Neural cell (in vitro differentiated cells): ENCODE results near the gene FBXO2. TPM values are rescaled to one million over a fixed set of nuclear protein-coding genes. Genes with fewer than 3 reads are reported as not detected.
A peak's percentile ranks its signal among the peaks of the same experiment; 100 is the strongest.

ENCODE experiments used
- H2AFZ ChIP-seq: fragments of 200-600, 300-800 bp; sonication (generic), shearing (Covaris generic); 2 replicates; pipeline ENCODE4 v1.6.0; 2014; ENCODE audit warnings: low read depth, mild to moderate bottlenecking, antibody characterized with exemption, low read length, moderate library complexity
- H3F3A ChIP-seq: fragments of 200-600 bp; shearing (Covaris generic); 2 replicates; pipeline ENCODE4 v1.6.1; 2016; ENCODE audit warnings: mild to moderate bottlenecking, moderate library complexity, mixed read lengths, antibody characterized with exemption, low read length; ENCODE audit not compliant: insufficient read depth, poor library complexity, severe bottlenecking
- H3K27ac ChIP-seq: fragments of 200-600, 300-800 bp; sonication (generic), shearing (Covaris generic); 2 replicates; pipeline ENCODE4 v1.5.1; 2014; ENCODE audit warnings: mild to moderate bottlenecking, low read length, moderate library complexity
- H3K27me3 ChIP-seq: fragments of 300-800, 200-600 bp; sonication (generic), shearing (Covaris generic); 2 replicates; pipeline ENCODE4 v1.6.0; 2014; ENCODE audit warnings: mild to moderate bottlenecking, low read depth, low read length, moderate library complexity; ENCODE audit not compliant: insufficient read depth
- H3K36me3 ChIP-seq: fragments of 300-800, 200-600 bp; sonication (generic), shearing (Covaris generic); 2 replicates; pipeline ENCODE4 v1.5.1; 2014; ENCODE audit warnings: mild to moderate bottlenecking, antibody characterized with exemption, low read length, moderate library complexity; ENCODE audit not compliant: insufficient read depth
- H3K4me2 ChIP-seq: fragments of 300-800, 200-600 bp; sonication (generic), shearing (Covaris generic); 2 replicates; pipeline ENCODE4 v1.6.0; 2014; ENCODE audit warnings: mild to moderate bottlenecking, low read length
- H3K4me3 ChIP-seq: fragments of 300-800, 200-600 bp; sonication (generic), shearing (Covaris generic); 2 replicates; pipeline ENCODE4 v1.5.1; 2014; ENCODE audit warnings: mild to moderate bottlenecking, low read length, moderate library complexity
- H3K79me2 ChIP-seq: fragments of 200-600 bp; shearing (Covaris generic); replicated peaks from 2 replicates; pipeline ENCODE4 v1.6.0; 2014; ENCODE audit warnings: mild to moderate bottlenecking, low read length, moderate library complexity; ENCODE audit not compliant: insufficient read depth
- H3K9ac ChIP-seq: fragments of 300-800, 200-600 bp; sonication (generic), shearing (Covaris generic); 2 replicates; pipeline ENCODE4 v1.6.1; 2016; ENCODE audit warnings: mild to moderate bottlenecking, low read length, mixed read lengths
- H3K9me2 ChIP-seq: fragments of 200-600 bp; shearing (Covaris generic); 2 replicates; pipeline ENCODE4 v1.6.1; 2016; ENCODE audit warnings: mild to moderate bottlenecking, low read length, mixed read lengths; ENCODE audit not compliant: insufficient read depth
- H3K9me3 ChIP-seq: fragments of 200-600, 300-800 bp; sonication (generic), shearing (Covaris generic); 2 replicates; pipeline ENCODE4 v1.6.1; 2016; ENCODE audit warnings: mild to moderate bottlenecking, mixed run types, low read length, moderate library complexity, mixed read lengths
- H4K20me1 ChIP-seq: fragments of 200-600 bp; shearing (Covaris generic); 2 replicates; pipeline ENCODE4 v1.6.1; 2016; ENCODE audit warnings: mild to moderate bottlenecking, mixed run types; ENCODE audit not compliant: insufficient read depth
- EP300 ChIP-seq: fragments of 450-650 bp; conservative IDR thresholded peaks from 2 replicates; pipeline ENCODE4 v1.6.1; 2014; ENCODE audit warnings: antibody characterized with exemption, mild to moderate bottlenecking, moderate library complexity; ENCODE audit not compliant: poor library complexity, severe bottlenecking
- EZH2 ChIP-seq: fragments of 200-600, 300-800 bp; shearing (Covaris generic), sonication (generic); IDR thresholded peaks from 2 replicates; pipeline ENCODE4 v1.6.1; 2014; ENCODE audit warnings: antibody characterized with exemption, low read length, borderline replicate concordance, mild to moderate bottlenecking; ENCODE audit not compliant: insufficient read depth, poor library complexity, severe bottlenecking
- MXI1 ChIP-seq: fragments of 450-650 bp; conservative IDR thresholded peaks from 2 replicates; pipeline ENCODE4 v1.6.1; 2014; ENCODE audit warnings: antibody characterized with exemption, mild to moderate bottlenecking; ENCODE audit not compliant: poor library complexity, severe bottlenecking
- POLR2AphosphoS5 ChIP-seq: IDR thresholded peaks from 2 replicates; pipeline ENCODE4 v1.6.1; 2012
- RAD21 ChIP-seq: fragments of 450-650 bp; conservative IDR thresholded peaks from 2 replicates; pipeline ENCODE4 v1.6.1; 2014; ENCODE audit warnings: antibody characterized with exemption, mild to moderate bottlenecking, moderate library complexity
- SMC3 ChIP-seq: fragments of 450-650 bp; conservative IDR thresholded peaks from 2 replicates; pipeline ENCODE4 v1.6.1; 2014; ENCODE audit warnings: antibody characterized with exemption, mild to moderate bottlenecking, moderate library complexity; ENCODE audit not compliant: poor library complexity
- TAF1 ChIP-seq: IDR thresholded peaks from 2 replicates; pipeline ENCODE4 v1.6.1; 2012; ENCODE audit warnings: low read depth
- polyA plus RNA-seq: library from polyadenylated mRNA; depleted of rRNA; stranded (reverse); fragments of >200 nt; gene quantifications from 2 replicates; pipeline ENCODE4 v1.2.3, GENCODE V29; 2014
- TF ChIP-seq, protein P1 (sequence below): IDR thresholded peaks from 2 replicates; pipeline ENCODE4 v1.6.1; 2012; ENCODE audit warnings: borderline replicate concordance
- TF ChIP-seq, protein P2 (sequence below): fragments of 450-650 bp; IDR thresholded peaks from 2 replicates; pipeline ENCODE4 v1.5.1; 2014; ENCODE audit warnings: antibody characterized with exemption, mild to moderate bottlenecking, moderate library complexity; ENCODE audit not compliant: poor library complexity, severe bottlenecking

Gene FBXO2
- polyA plus RNA-seq, 1 donor from 2014 or later = 16.6 TPM

- TF ChIP-seq RAD21 = peak; percentile 81
- TF ChIP-seq, protein P1, sequence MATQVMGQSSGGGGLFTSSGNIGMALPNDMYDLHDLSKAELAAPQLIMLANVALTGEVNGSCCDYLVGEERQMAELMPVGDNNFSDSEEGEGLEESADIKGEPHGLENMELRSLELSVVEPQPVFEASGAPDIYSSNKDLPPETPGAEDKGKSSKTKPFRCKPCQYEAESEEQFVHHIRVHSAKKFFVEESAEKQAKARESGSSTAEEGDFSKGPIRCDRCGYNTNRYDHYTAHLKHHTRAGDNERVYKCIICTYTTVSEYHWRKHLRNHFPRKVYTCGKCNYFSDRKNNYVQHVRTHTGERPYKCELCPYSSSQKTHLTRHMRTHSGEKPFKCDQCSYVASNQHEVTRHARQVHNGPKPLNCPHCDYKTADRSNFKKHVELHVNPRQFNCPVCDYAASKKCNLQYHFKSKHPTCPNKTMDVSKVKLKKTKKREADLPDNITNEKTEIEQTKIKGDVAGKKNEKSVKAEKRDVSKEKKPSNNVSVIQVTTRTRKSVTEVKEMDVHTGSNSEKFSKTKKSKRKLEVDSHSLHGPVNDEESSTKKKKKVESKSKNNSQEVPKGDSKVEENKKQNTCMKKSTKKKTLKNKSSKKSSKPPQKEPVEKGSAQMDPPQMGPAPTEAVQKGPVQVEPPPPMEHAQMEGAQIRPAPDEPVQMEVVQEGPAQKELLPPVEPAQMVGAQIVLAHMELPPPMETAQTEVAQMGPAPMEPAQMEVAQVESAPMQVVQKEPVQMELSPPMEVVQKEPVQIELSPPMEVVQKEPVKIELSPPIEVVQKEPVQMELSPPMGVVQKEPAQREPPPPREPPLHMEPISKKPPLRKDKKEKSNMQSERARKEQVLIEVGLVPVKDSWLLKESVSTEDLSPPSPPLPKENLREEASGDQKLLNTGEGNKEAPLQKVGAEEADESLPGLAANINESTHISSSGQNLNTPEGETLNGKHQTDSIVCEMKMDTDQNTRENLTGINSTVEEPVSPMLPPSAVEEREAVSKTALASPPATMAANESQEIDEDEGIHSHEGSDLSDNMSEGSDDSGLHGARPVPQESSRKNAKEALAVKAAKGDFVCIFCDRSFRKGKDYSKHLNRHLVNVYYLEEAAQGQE = no peak
- TF ChIP-seq, protein P2, sequence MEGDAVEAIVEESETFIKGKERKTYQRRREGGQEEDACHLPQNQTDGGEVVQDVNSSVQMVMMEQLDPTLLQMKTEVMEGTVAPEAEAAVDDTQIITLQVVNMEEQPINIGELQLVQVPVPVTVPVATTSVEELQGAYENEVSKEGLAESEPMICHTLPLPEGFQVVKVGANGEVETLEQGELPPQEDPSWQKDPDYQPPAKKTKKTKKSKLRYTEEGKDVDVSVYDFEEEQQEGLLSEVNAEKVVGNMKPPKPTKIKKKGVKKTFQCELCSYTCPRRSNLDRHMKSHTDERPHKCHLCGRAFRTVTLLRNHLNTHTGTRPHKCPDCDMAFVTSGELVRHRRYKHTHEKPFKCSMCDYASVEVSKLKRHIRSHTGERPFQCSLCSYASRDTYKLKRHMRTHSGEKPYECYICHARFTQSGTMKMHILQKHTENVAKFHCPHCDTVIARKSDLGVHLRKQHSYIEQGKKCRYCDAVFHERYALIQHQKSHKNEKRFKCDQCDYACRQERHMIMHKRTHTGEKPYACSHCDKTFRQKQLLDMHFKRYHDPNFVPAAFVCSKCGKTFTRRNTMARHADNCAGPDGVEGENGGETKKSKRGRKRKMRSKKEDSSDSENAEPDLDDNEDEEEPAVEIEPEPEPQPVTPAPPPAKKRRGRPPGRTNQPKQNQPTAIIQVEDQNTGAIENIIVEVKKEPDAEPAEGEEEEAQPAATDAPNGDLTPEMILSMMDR = peak; percentile 78
- no peak for TF ChIP-seq EP300
- no peak for TF ChIP-seq EZH2
- TF ChIP-seq TAF1 = no peak
- TF ChIP-seq SMC3 = peak; percentile 80
- TF ChIP-seq POLR2AphosphoS5 = no peak
- TF ChIP-seq MXI1 = no peak
- H3K9me2 ChIP-seq = no peaks in the 10 kb centered on the region
- H3K4me3 ChIP-seq = no peak overlapping the region
- no peak overlapping the region for H3K4me2 ChIP-seq
- no peaks in the 10 kb centered on the region for H3K36me3 ChIP-seq
- no peak overlapping the region for H3K27ac ChIP-seq
- H3K27me3 ChIP-seq = no peaks in the 10 kb centered on the region
- no peaks in the 10 kb centered on the region for H3F3A ChIP-seq
- H4K20me1 ChIP-seq = no peaks in the 10 kb centered on the region
- H2AFZ ChIP-seq = no peak overlapping the region
- H3K9me3 ChIP-seq = no peaks in the 10 kb centered on the region
- H3K79me2 ChIP-seq = no peaks in the 10 kb centered on the region
- H3K9ac ChIP-seq = no peak overlapping the region
Measured at GRCh38 chr1:11645670-11646265, 8.5 kb downstream of the FBXO2 start.

- H3K27me3 ChIP-seq = no peaks in the 10 kb centered on the region
- no peak overlapping the region for H3K4me2 ChIP-seq
- no peaks in the 10 kb centered on the region for H3K9me2 ChIP-seq
- H3K4me3 ChIP-seq = no peak overlapping the region
- no peak overlapping the region for H3K27ac ChIP-seq
- no peak overlapping the region for H3K9ac ChIP-seq
- TF ChIP-seq, protein P1 = no peak
- TF ChIP-seq SMC3 (no peak), EZH2 (no peak), POLR2AphosphoS5 (no peak), MXI1 (no peak), RAD21 (no peak), EP300 (no peak), TAF1 (no peak)
- TF ChIP-seq, protein P2 = no peak
- no peaks in the 10 kb centered on the region for H3K9me3 ChIP-seq
- no peaks in the 10 kb centered on the region for H3K36me3 ChIP-seq
- H3K79me2 ChIP-seq = no peaks in the 10 kb centered on the region
- no peaks in the 10 kb centered on the region for H4K20me1 ChIP-seq
- no peaks in the 10 kb centered on the region for H3F3A ChIP-seq
- no peak overlapping the region for H2AFZ ChIP-seq
Measured at GRCh38 chr1:11645270-11645669, 9.0 kb downstream of the FBXO2 start.
